Liver (tissue), 9 donors: ENCODE data around the gene PCAT6. TPM values are rescaled to one million over a fixed set of nuclear protein-coding genes. Genes with fewer than 3 reads are reported as not detected.

ENCODE experiments used
- DNase-seq: peaks from one replicate; pipeline ENCODE4 v3.0.0-alpha.2; 2017; ENCODE audit warnings: low spot score
- H3K27ac ChIP-seq, 2 donors: one replicate each; pipeline ENCODE4 v1.7.0; 2013; ENCODE audit warnings: inconsistent platforms in 2 of 2, low read length in 2 of 2, control low read depth in 1 of 2, low read depth in 1 of 2, mild to moderate bottlenecking in 1 of 2
- H3K27me3 ChIP-seq, 4 donors: one replicate each; pipeline versions ENCODE4 v1.6.1 to v1.7.0; 2013; ENCODE audit warnings: low read length in 3 of 4, inconsistent platforms in 1 of 4, mild to moderate bottlenecking in 1 of 4, moderate library complexity in 1 of 4; ENCODE audit not compliant: control insufficient read depth in 4 of 4, insufficient read depth in 4 of 4
- H3K36me3 ChIP-seq, 4 donors: one replicate each; pipeline versions ENCODE4 v1.6.1 to v1.7.0; 2013; ENCODE audit warnings: low read length in 3 of 4, mild to moderate bottlenecking in 3 of 4, low read depth in 1 of 4, moderate library complexity in 1 of 4; ENCODE audit not compliant: control insufficient read depth in 4 of 4, insufficient read depth in 3 of 4
- H3K4me1 ChIP-seq, 4 donors: one replicate each; pipeline versions ENCODE4 v1.6.1 to v1.7.0; 2013; ENCODE audit warnings: low read length in 3 of 4, mild to moderate bottlenecking in 3 of 4, moderate library complexity in 1 of 4; ENCODE audit not compliant: control insufficient read depth in 4 of 4, insufficient read depth in 4 of 4
- H3K4me3 ChIP-seq, 3 donors: one replicate each; pipeline versions ENCODE4 v1.6.1 to v1.7.0; 2013; ENCODE audit warnings: low read length in 3 of 3, control low read depth in 1 of 3, low read depth in 1 of 3, mild to moderate bottlenecking in 1 of 3
- H3K9ac ChIP-seq, 2 donors: one replicate each; pipeline ENCODE4 v1.7.0; 2013; ENCODE audit warnings: low read length in 2 of 2, mild to moderate bottlenecking in 2 of 2, moderate library complexity in 2 of 2, control low read depth in 1 of 2, low read depth in 1 of 2
- H3K9me3 ChIP-seq, 4 donors: one replicate each; pipeline versions ENCODE4 v1.6.1 to v1.7.0; 2013; ENCODE audit warnings: low read length in 3 of 4; ENCODE audit not compliant: control insufficient read depth in 4 of 4
- ATF3 ChIP-seq: IDR thresholded peaks from 2 replicates; pipeline ENCODE4 v1.6.1; 2016; ENCODE audit warnings: antibody characterized with exemption
- CTCF ChIP-seq: fragments of 150-350 bp; IDR thresholded peaks from 2 replicates; pipeline ENCODE4 v1.5.1; 2017; ENCODE audit warnings: improper control_type of control experiment, low read depth, low read length; ENCODE audit not compliant: missing input control
- EGR1 ChIP-seq, 2 donors: IDR thresholded peaks; 2 replicates each; pipeline ENCODE4 v1.6.1; 2016 to 2018; ENCODE audit warnings: antibody characterized with exemption in 2 of 2, low read depth in 2 of 2
- FOXA2 ChIP-seq: IDR thresholded peaks from 2 replicates; pipeline ENCODE4 v1.6.1; 2016; ENCODE audit warnings: antibody characterized with exemption
- GABPA ChIP-seq, 2 donors: IDR thresholded peaks in 1 of 2; conservative IDR thresholded peaks in 1 of 2; 2 replicates each; pipeline ENCODE4 v1.6.1; 2016; ENCODE audit warnings: antibody characterized with exemption in 2 of 2, mild to moderate bottlenecking in 1 of 2, moderate library complexity in 1 of 2
- HNF4A ChIP-seq, 2 donors: conservative IDR thresholded peaks; 2 replicates each; pipeline ENCODE4 v1.6.1; 2016; ENCODE audit warnings: antibody characterized with exemption in 2 of 2, mild to moderate bottlenecking in 2 of 2
- HNF4G ChIP-seq: IDR thresholded peaks from 2 replicates; pipeline ENCODE4 v1.6.1; 2016; ENCODE audit warnings: antibody characterized with exemption
- JUND ChIP-seq, 2 donors: IDR thresholded peaks; 2 replicates each; pipeline ENCODE4 v1.6.1; 2016; ENCODE audit warnings: antibody characterized with exemption in 2 of 2
- NR2F2 ChIP-seq: IDR thresholded peaks from 2 replicates; pipeline ENCODE4 v1.6.1; 2016; ENCODE audit warnings: antibody characterized with exemption
- RAD21 ChIP-seq, 2 donors: IDR thresholded peaks; 2 replicates each; pipeline ENCODE4 v1.6.1; 2016; ENCODE audit warnings: antibody characterized with exemption in 2 of 2, mild to moderate bottlenecking in 2 of 2
- REST ChIP-seq: IDR thresholded peaks from 2 replicates; pipeline ENCODE4 v1.6.1; 2016; ENCODE audit warnings: antibody characterized with exemption, mild to moderate bottlenecking
- RXRA ChIP-seq, 2 donors: IDR thresholded peaks; 2 replicates each; pipeline ENCODE4 v1.6.1; 2017 to 2018; ENCODE audit warnings: antibody characterized with exemption in 2 of 2, mild to moderate bottlenecking in 1 of 2
- SP1 ChIP-seq: IDR thresholded peaks from 2 replicates; pipeline ENCODE4 v1.6.1; 2018; ENCODE audit warnings: antibody characterized with exemption, mild to moderate bottlenecking
- TAF1 ChIP-seq: conservative IDR thresholded peaks from 2 replicates; pipeline ENCODE4 v1.6.1; 2016; ENCODE audit warnings: antibody characterized with exemption, mild to moderate bottlenecking
- YY1 ChIP-seq: IDR thresholded peaks from 2 replicates; pipeline ENCODE4 v1.6.1; 2016; ENCODE audit warnings: antibody characterized with exemption, mild to moderate bottlenecking
- ZBTB33 ChIP-seq: IDR thresholded peaks from 2 replicates; pipeline ENCODE4 v1.6.1; 2016; ENCODE audit warnings: antibody characterized with exemption
- WGBS: extraction: QIAGEN DNeasy Blood & Tissue Kit; methylation state at CpG from one replicate; pipeline ENCODE4 v1.1.7; 2013; 5-methylcytosine and 5-hydroxymethylcytosine counted together
- polyA plus RNA-seq, 2 donors: library from polyadenylated mRNA; stranded (reverse) in 1 of 2; unstranded in 1 of 2; fragments of 200-250 nt in 1 of 2; fragments of >200 nt in 1 of 2; fragmentation: Nextera tagmentation in 1 of 2; extraction: Ambion mirVana in 1 of 2; gene quantifications; one replicate each; pipeline versions ENCODE4 v1.2.1 to v1.2.3, GENCODE V29; 2013 to 2015
- total RNA-seq, 2 donors: library from RNA; depleted of rRNA; stranded (reverse); fragments of >200 nt; gene quantifications; one replicate each; pipeline ENCODE4 v1.2.3, GENCODE V29; 2014
- donor health status: healthy.
- donor health status: healthy.
- donor health status: healthy.
- donor health status: healthy.
- donor health status: healthy.

The PCAT6 gene
- total and polyA plus RNA-seq, 4 donors, result 0.23 to 1.2 TPM; not detected in 2

GRCh38 chr1:202837746-202838262 is 27.1 kb downstream of the PCAT6 start:
- WGBS, result 86% methylated on average over 5 of the region's 5 CpGs
- H3K36me3 ChIP-seq, result no peaks in the 10 kb centered on the region
- H3K9ac ChIP-seq, result no peak overlapping the region
- no peak for DNase-seq
- no peak overlapping the region for H3K4me3 ChIP-seq
- H3K4me1 ChIP-seq, result no peaks in the 10 kb centered on the region
- no peak for TF ChIP-seq TAF1
- TF ChIP-seq HNF4G, result no peak
- no peak for TF ChIP-seq RXRA (IDR thresholded peaks at IDR 0.05)
- no peak for TF ChIP-seq ATF3
- TF ChIP-seq SP1, result no peak
- TF ChIP-seq GABPA (IDR thresholded peaks at IDR 0.05 in 1 of 2, conservative IDR thresholded peaks at IDR 0.05 in 1 of 2), result no peak
- no peak for TF ChIP-seq EGR1 (IDR thresholded peaks at IDR 0.05; ENCODE audit: low read depth in 2 of 2)
- no peak for TF ChIP-seq RAD21 (IDR thresholded peaks at IDR 0.05)
- no peak for TF ChIP-seq REST
- no peak for TF ChIP-seq FOXA2
- TF ChIP-seq ZBTB33, result no peak
- no peak for TF ChIP-seq NR2F2
- H3K27ac ChIP-seq, result no peak overlapping the region
- no peaks in the 10 kb centered on the region for H3K27me3 ChIP-seq
- H3K9me3 ChIP-seq, result no peaks in the 10 kb centered on the region

GRCh38 chr1:202843081-202843480 is 32.3 kb downstream of the PCAT6 start:
- no peak for TF ChIP-seq SP1
- no peak for TF ChIP-seq RAD21 (IDR thresholded peaks at IDR 0.05)
- no peak for TF ChIP-seq FOXA2
- TF ChIP-seq RXRA (IDR thresholded peaks at IDR 0.05), result no peak
- no peak for TF ChIP-seq HNF4A (conservative IDR thresholded peaks at IDR 0.05)
- TF ChIP-seq EGR1 (IDR thresholded peaks at IDR 0.05; ENCODE audit: low read depth in 2 of 2), result no peak
- no peak for TF ChIP-seq CTCF
- no peak for TF ChIP-seq YY1
- no peak for TF ChIP-seq NR2F2
- TF ChIP-seq JUND (IDR thresholded peaks at IDR 0.05), result no peak
- TF ChIP-seq GABPA (IDR thresholded peaks at IDR 0.05 in 1 of 2, conservative IDR thresholded peaks at IDR 0.05 in 1 of 2), result no peak
- Histone ChIP-seq H3K36me3 (no peaks in the 10 kb centered on the region), H3K27ac (no peak overlapping the region), H3K4me1 (peaks cover 0 to 3% (median 1%) of the 10 kb centered on the region in 4 donors), H3K9ac (no peak overlapping the region), H3K9me3 (no peaks in the 10 kb centered on the region), H3K27me3 (no peaks in the 10 kb centered on the region), H3K4me3 (no peak overlapping the region)
- 94% methylated on average over 11 of the region's 11 CpGs for WGBS
- no peak for DNase-seq
